PFSK-1 (cell line): ENCODE measurements around the gene TEX19.

Experiments
- POLR2AphosphoS5 ChIP-seq: IDR thresholded peaks from 2 replicates; pipeline ENCODE4 v1.6.1; 2012; ENCODE audit warnings: low read depth, mild to moderate bottlenecking, control low read depth, low read length, moderate library complexity
- REST ChIP-seq, 2 experiments: IDR thresholded peaks; 2 replicates each; pipeline versions ENCODE4 v1.6.1 to v1.8.0; 2011 to 2012; ENCODE audit warnings: low read depth in 2 of 2, low read length in 2 of 2, control low read depth in 1 of 2, inconsistent platforms in 1 of 2, mild to moderate bottlenecking in 1 of 2, moderate library complexity in 1 of 2; ENCODE audit not compliant: insufficient read depth in 1 of 2
- TAF1 ChIP-seq: IDR thresholded peaks from 2 replicates; pipeline ENCODE4 v1.6.1; 2012; ENCODE audit warnings: low read length, control low read depth, borderline replicate concordance; ENCODE audit not compliant: insufficient read depth

- TF ChIP-seq TAF1 = no peak
- no peak for TF ChIP-seq REST (IDR thresholded peaks at IDR 0.05; ENCODE audit: insufficient read depth in 1 of 2, low read depth in 2 of 2, low read length in 2 of 2)
- TF ChIP-seq POLR2AphosphoS5 = no peak
These were observed 41.8 kb downstream of the TEX19 start for GRCh38 chr17:82400830-82401229.
